GM21381 (cell line): Measurements from ENCODE around the gene FAM156A.
"Not testable (repeated sequence)": the region's sequence is repeated elsewhere in the genome, so short reads cannot be mapped to it uniquely, and the experiment has no call there.

Experiments
- ATAC-seq: cut with Tn5 transposase; IDR thresholded peaks from one replicate; pipeline ENCODE4 v1.9.1; 2021; ENCODE audit warnings: mild to moderate bottlenecking, moderate library complexity; ENCODE audit not compliant: unreplicated experiment

The FAM156A gene

DNA sequence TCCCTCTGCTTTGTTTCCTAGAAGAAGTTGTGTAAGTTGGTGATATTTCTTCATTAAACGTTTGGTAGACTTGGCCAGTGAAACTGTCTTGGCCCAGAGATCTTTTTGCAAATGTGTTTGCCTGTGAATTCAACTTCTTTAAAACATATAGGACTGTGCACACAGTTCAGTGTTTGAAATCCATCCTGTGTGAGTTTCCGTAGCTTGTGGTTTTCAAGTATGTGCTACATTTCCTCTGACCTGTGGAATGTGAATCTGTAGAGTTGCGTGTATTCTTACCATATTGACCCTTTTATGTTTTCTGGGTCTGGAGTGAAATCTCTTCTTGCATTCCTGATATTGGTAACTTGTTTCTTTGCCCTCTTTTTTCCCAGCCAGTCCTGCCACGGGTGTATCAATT lies 52.2 kb downstream of the FAM156A start:
- ATAC-seq: not testable (repeated sequence)

- ATAC-seq: not testable (repeated sequence)
These were observed 52.8 kb downstream of the FAM156A start for GRCh38 chrX:52905531-52905930.
